Activated naive CD4-positive, alpha-beta T cell treated with anti-CD3 and anti-CD28 coated beads, Interleukin-2, amount 10 ng/mL, durations not matched to agents 7 days and 5 days (primary cell): ENCODE measurements around the gene RGS11.

Experiments used
- CTCF ChIA-PET: fragments of 350-600 bp; sonication (Branson Sonifier 250); formaldehyde crosslinking; loops from one replicate; lab custom pipeline; 2021; ENCODE audit warnings: antibody characterized with exemption; lab: Charles Lee
- DNase-seq: peaks from one replicate; pipeline ENCODE4 v3.0.0-alpha.2; 2020
- H3K27ac Mint-ChIP-seq: one replicate; pipeline ENCODE4 v1.8.0; 2021; ENCODE audit warnings: mild to moderate bottlenecking, moderate library complexity, mixed read lengths
- H3K27me3 Mint-ChIP-seq: one replicate; pipeline ENCODE4 v1.8.0; 2021; ENCODE audit warnings: mild to moderate bottlenecking, mixed read lengths
- H3K36me3 Mint-ChIP-seq: one replicate; pipeline ENCODE4 v1.8.0; 2021; ENCODE audit warnings: mixed read lengths
- H3K4me1 Mint-ChIP-seq: one replicate; pipeline ENCODE4 v1.8.0; 2021; ENCODE audit warnings: mixed read lengths
- H3K4me3 Mint-ChIP-seq: one replicate; pipeline ENCODE4 v1.8.0; 2021; ENCODE audit warnings: mild to moderate bottlenecking, moderate library complexity, mixed read lengths
- H3K9me3 Mint-ChIP-seq: one replicate; pipeline ENCODE4 v1.8.0; 2021; ENCODE audit warnings: mixed read lengths

RGS11 gene

GRCh38 chr16:287981-288920 is 12.5 kb upstream of the RGS11 start:
- Mint-ChIP-seq H3K4me1 (no peaks in the 10 kb centered on the region), H3K9me3 (no peaks in the 10 kb centered on the region), H3K36me3 (peaks cover 15% of the 10 kb centered on the region), H3K27me3 (no peaks in the 10 kb centered on the region), H3K27ac (no peak overlapping the region), H3K4me3 (no peak overlapping the region)
- CTCF ChIA-PET = no interaction called here
- DNase-seq = no peak

- CTCF ChIA-PET = no interaction called here
- Mint-ChIP-seq H3K4me3 (no peak overlapping the region), H3K27me3 (peaks cover 6% of the 10 kb centered on the region), H3K9me3 (no peaks in the 10 kb centered on the region), H3K27ac (no peak overlapping the region), H3K4me1 (no peaks in the 10 kb centered on the region), H3K36me3 (peaks cover 13% of the 10 kb centered on the region)
- no peak for DNase-seq
Measured at GRCh38 chr16:287298-287811, 11.6 kb upstream of the RGS11 start.

GRCh38 chr16:286491-287297 is 10.9 kb upstream of the RGS11 start:
- Mint-ChIP-seq H3K36me3 (peaks cover 13% of the 10 kb centered on the region), H3K4me1 (no peaks in the 10 kb centered on the region)

GRCh38 chr16:285146-286055 is 9.7 kb upstream of the RGS11 start:
- Mint-ChIP-seq H3K27ac (no peak overlapping the region), H3K27me3 (peaks cover 24% of the 10 kb centered on the region), H3K4me3 (no peak overlapping the region), H3K9me3 (no peaks in the 10 kb centered on the region), H3K36me3 (peaks cover 10% of the 10 kb centered on the region), H3K4me1 (no peaks in the 10 kb centered on the region)
- CTCF ChIA-PET = no interaction called here
- no peak for DNase-seq

More at GRCh38 chr16:286491-287297, 10.9 kb upstream of the RGS11 start:
- Mint-ChIP-seq H3K9me3 (no peaks in the 10 kb centered on the region), H3K27ac (no peak overlapping the region), H3K4me3 (no peak overlapping the region), H3K27me3 (peaks cover 12% of the 10 kb centered on the region)
- no peak for DNase-seq
- CTCF ChIA-PET = no interaction called here

GRCh38 chr16:284204-285120 is 8.7 kb upstream of the RGS11 start:
- DNase-seq = no peak
- no peak overlapping the region for H3K27ac Mint-ChIP-seq
- no peaks in the 10 kb centered on the region for H3K9me3 Mint-ChIP-seq
- H3K4me3 Mint-ChIP-seq = no peak overlapping the region
- peaks cover 30% of the 10 kb centered on the region for H3K27me3 Mint-ChIP-seq
- H3K36me3 Mint-ChIP-seq = peaks cover 10% of the 10 kb centered on the region
- CTCF ChIA-PET = no interaction called here
- H3K4me1 Mint-ChIP-seq = no peaks in the 10 kb centered on the region

- no peak within 1 kb of the TSS for H3K27ac Mint-ChIP-seq
- H3K36me3 Mint-ChIP-seq = peaks cover 10% of the 10 kb centered on the region
- DNase-seq = no peak
- CTCF ChIA-PET = no interaction called here
- H3K27me3 Mint-ChIP-seq = peaks cover 43% of the 10 kb centered on the region
- H3K9me3 Mint-ChIP-seq = no peaks in the 10 kb centered on the region
- no peak within 1 kb of the TSS for H3K4me3 Mint-ChIP-seq
- peaks cover 7% of the 10 kb centered on the region for H3K4me1 Mint-ChIP-seq
Measured at GRCh38 chr16:283033-283805, 7.5 kb upstream of the RGS11 start, which contains the start of gene PDIA2. Gene PDIA2 (plus strand): TSS chr16:283164. CDS start chr16:283170, 6 bp downstream.

GRCh38 chr16:282491-282890 is 6.7 kb upstream of the RGS11 start:
- no peak for DNase-seq
- H3K4me3 Mint-ChIP-seq = no peak overlapping the region
- peaks cover 50% of the 10 kb centered on the region for H3K27me3 Mint-ChIP-seq
- no peak overlapping the region for H3K27ac Mint-ChIP-seq
- H3K36me3 Mint-ChIP-seq = peaks cover 6% of the 10 kb centered on the region
- CTCF ChIA-PET = no interaction called here
- no peaks in the 10 kb centered on the region for H3K9me3 Mint-ChIP-seq
- H3K4me1 Mint-ChIP-seq = peaks cover 7% of the 10 kb centered on the region

GRCh38 chr16:281660-282255 is 6.0 kb upstream of the RGS11 start:
- CTCF ChIA-PET = no interaction called here
- Mint-ChIP-seq H3K9me3 (no peaks in the 10 kb centered on the region), H3K4me3 (no peak overlapping the region)

GRCh38 chr16:280991-281659 is 5.4 kb upstream of the RGS11 start:
- DNase-seq = no peak
- Mint-ChIP-seq H3K27ac (no peak overlapping the region), H3K9me3 (no peaks in the 10 kb centered on the region), H3K4me3 (no peak overlapping the region), H3K36me3 (no peaks in the 10 kb centered on the region), H3K27me3 (peaks cover 64% of the 10 kb centered on the region), H3K4me1 (peaks cover 9% of the 10 kb centered on the region)
- CTCF ChIA-PET = no interaction called here

More at GRCh38 chr16:281660-282255, 6.0 kb upstream of the RGS11 start:
- Mint-ChIP-seq H3K36me3 (peaks cover 4% of the 10 kb centered on the region), H3K4me1 (peaks cover 7% of the 10 kb centered on the region), H3K27me3 (peaks cover 57% of the 10 kb centered on the region), H3K27ac (no peak overlapping the region)
- DNase-seq = no peak

- Mint-ChIP-seq H3K27ac (no peak within 1 kb of the TSS), H3K9me3 (no peaks in the 10 kb centered on the region), H3K4me1 (peaks cover 10% of the 10 kb centered on the region), H3K27me3 (peaks cover 66% of the 10 kb centered on the region), H3K4me3 (no peak within 1 kb of the TSS), H3K36me3 (no peaks in the 10 kb centered on the region)
- CTCF ChIA-PET = no interaction called here
- DNase-seq = no peak
Measured at GRCh38 chr16:280552-280951, 4.8 kb upstream of the RGS11 start, which contains the start of gene ARHGDIG. Gene ARHGDIG (plus strand): TSS chr16:280591. CDS start chr16:280681, 90 bp downstream.

- DNase-seq = no peak
- Mint-ChIP-seq H3K36me3 (no peaks in the 10 kb centered on the region), H3K4me3 (no peak overlapping the region), H3K9me3 (no peaks in the 10 kb centered on the region), H3K27ac (no peak overlapping the region), H3K4me1 (peaks cover 11% of the 10 kb centered on the region), H3K27me3 (peaks cover 71% of the 10 kb centered on the region)
- CTCF ChIA-PET = no interaction called here
Measured at GRCh38 chr16:280005-280460, 4.3 kb upstream of the RGS11 start.
